Keratinocyte (primary cell): ENCODE data around the gene MAP4K3. TPM values are rescaled to one million over a fixed set of nuclear protein-coding genes. Genes with fewer than 3 reads are reported as not detected.

Experiments
- DNase-seq: peaks from one replicate; pipeline ENCODE4 v3.0.0-alpha.2; 2011; ENCODE audit warnings: low read depth, missing footprints, low spot score
- FAIRE-seq: peaks from 2 replicates; lab custom pipeline; 2011; peaks lifted over from hg19 to GRCh38; lab: Jason Lieb, UNC
- H2AFZ ChIP-seq: 2 replicates; pipeline ENCODE4 v1.6.0; 2012; ENCODE audit warnings: low read length, control low read depth, inconsistent platforms; ENCODE audit not compliant: control insufficient read depth
- H3K27ac ChIP-seq: 2 replicates; pipeline ENCODE4 v1.5.1; 2011; ENCODE audit warnings: low read length; ENCODE audit not compliant: control insufficient read depth, insufficient read depth
- H3K27me3 ChIP-seq: 3 replicates; pipeline ENCODE4 v1.6.0; 2011; ENCODE audit warnings: low read length; ENCODE audit not compliant: control insufficient read depth, insufficient read depth; ENCODE audit errors: extremely low read depth
- H3K36me3 ChIP-seq, 2 experiments: 2 replicates in 1 of 2; 3 replicates in 1 of 2; pipeline ENCODE4 v1.5.1; 2011; ENCODE audit warnings: low read length in 2 of 2, mild to moderate bottlenecking in 1 of 2; ENCODE audit not compliant: control insufficient read depth in 2 of 2, insufficient read depth in 2 of 2; ENCODE audit errors: extremely low read depth in 1 of 2
- H3K4me1 ChIP-seq: 3 replicates; pipeline ENCODE4 v1.5.1; 2011; ENCODE audit warnings: low read length; ENCODE audit not compliant: control insufficient read depth, insufficient read depth; ENCODE audit errors: extremely low read depth
- H3K4me2 ChIP-seq: 3 replicates; pipeline ENCODE4 v1.6.0; 2011; ENCODE audit warnings: low read depth, low read length; ENCODE audit not compliant: control insufficient read depth, insufficient read depth; ENCODE audit errors: extremely low read depth
- H3K4me3 ChIP-seq, 3 experiments: fragments of 200-600 bp in 1 of 3; sonication (generic) in 1 of 3; 2 replicates in 2 of 3; 3 replicates in 1 of 3; pipeline ENCODE4 v1.5.1; 2011 to 2016; ENCODE audit warnings: low read length in 3 of 3, mild to moderate bottlenecking in 3 of 3, control low read depth in 2 of 3, inconsistent platforms in 1 of 3, low read depth in 1 of 3, mixed read lengths in 1 of 3, mixed run types in 1 of 3, moderate library complexity in 1 of 3; ENCODE audit not compliant: control insufficient read depth in 2 of 3, insufficient read depth in 2 of 3; ENCODE audit errors: extremely low read depth in 1 of 3
- H3K79me2 ChIP-seq: 2 replicates; pipeline ENCODE4 v1.6.0; 2012; ENCODE audit warnings: low read length; ENCODE audit not compliant: control insufficient read depth, insufficient read depth
- H3K9ac ChIP-seq: 3 replicates; pipeline ENCODE4 v1.6.0; 2011; ENCODE audit warnings: low read length; ENCODE audit not compliant: control insufficient read depth, insufficient read depth; ENCODE audit errors: extremely low read depth
- H3K9me1 ChIP-seq: 3 replicates; pipeline ENCODE4 v1.6.0; 2011; ENCODE audit warnings: low read length; ENCODE audit not compliant: control insufficient read depth, insufficient read depth; ENCODE audit errors: extremely low read depth
- H3K9me3 ChIP-seq: 2 replicates; pipeline ENCODE4 v1.5.1; 2012; ENCODE audit warnings: low read depth, low read length; ENCODE audit not compliant: control insufficient read depth
- H4K20me1 ChIP-seq: 3 replicates; pipeline ENCODE4 v1.6.0; 2011; ENCODE audit warnings: low read length; ENCODE audit not compliant: control insufficient read depth, insufficient read depth; ENCODE audit errors: extremely low read depth
- CTCF ChIP-seq, 3 experiments: IDR thresholded peaks in 1 of 3; conservative IDR thresholded peaks in 1 of 3; optimal IDR thresholded peaks in 1 of 3; 2 replicates in 2 of 3; 3 replicates in 1 of 3; pipeline versions ENCODE3 to v1.5.1; 2011; ENCODE audit warnings: low read length in 3 of 3, mild to moderate bottlenecking in 3 of 3, moderate library complexity in 2 of 3, control low read depth in 1 of 3, inconsistent platforms in 1 of 3; ENCODE audit not compliant: insufficient read depth in 2 of 3; ENCODE audit errors: extremely low read depth in 1 of 3
- EZH2 ChIP-seq: IDR thresholded peaks from one replicate; pipeline ENCODE4 v1.6.1; 2012; ENCODE audit warnings: inconsistent platforms, mild to moderate bottlenecking, low read length, moderate library complexity
- dilution Hi-C: fragments of 300-500 bp; cut with MboI; formaldehyde crosslinking; loops from one replicate; pipeline ENCODE4 v1.7.0; 2020; ENCODE audit warnings: low sequenced_read_pairs; ENCODE audit not compliant: extremely low pct_ligation_motif_present
- polyA plus RNA-seq, 5 experiments: library from polyadenylated mRNA; depleted of rRNA in 3 of 5; stranded (reverse) in 3 of 5; stranded (forward) in 1 of 5; unstranded in 1 of 5; fragments of >200 nt; gene quantifications; 1 replicate in 1 of 5; 2 replicates in 3 of 5; 3 replicates in 1 of 5; pipeline versions ENCODE4 v1.2.1 to v1.2.3, GENCODE V29; 2011 to 2012; ENCODE audit warnings: missing spikeins in 2 of 5, low read depth in 1 of 5, low replicate concordance in 1 of 5

MAP4K3 gene
- polyA plus RNA-seq, 1 donor (not counting 4 experiments of a cell fraction or from before 2014, with no cell fraction given): 19.4 TPM

- DNase-seq: no peak
- H3K4me2 ChIP-seq: no peak overlapping the region
- no peaks in the 10 kb centered on the region for H3K79me2 ChIP-seq
- no peaks in the 10 kb centered on the region for H4K20me1 ChIP-seq
- no peaks in the 10 kb centered on the region for H3K9me1 ChIP-seq
- H3K9me3 ChIP-seq: no peaks in the 10 kb centered on the region
- H2AFZ ChIP-seq: no peak overlapping the region
- FAIRE-seq: no peak
- no peaks in the 10 kb centered on the region for H3K27me3 ChIP-seq
- no peak overlapping the region for H3K9ac ChIP-seq
- no peak overlapping the region for H3K27ac ChIP-seq
- no peaks in the 10 kb centered on the region for H3K4me1 ChIP-seq
- no peak for TF ChIP-seq EZH2
- no peak for TF ChIP-seq CTCF (optimal IDR thresholded peaks at IDR 0.05 in 1 of 3, IDR thresholded peaks at IDR 0.05 in 1 of 3, conservative IDR thresholded peaks at IDR 0.05 in 1 of 3; ENCODE audit: extremely low read depth in 1 of 3, insufficient read depth in 2 of 3, low read length in 3 of 3)
- peaks cover 0 to 2% of the 10 kb centered on the region in 2 experiments for H3K36me3 ChIP-seq
- no peak overlapping the region for H3K4me3 ChIP-seq
- dilution Hi-C loops: no loop called here
These were observed 102.1 kb downstream of the MAP4K3 start for GRCh38 chr2:39334978-39335377.

GRCh38 chr2:39334529-39334928 lies 102.6 kb downstream of the MAP4K3 start:
- no peaks in the 10 kb centered on the region for H3K9me1 ChIP-seq
- H3K36me3 ChIP-seq: peaks cover 0 to 2% of the 10 kb centered on the region in 2 experiments
- no peak for DNase-seq
- H3K9ac ChIP-seq: no peak overlapping the region
- no peak overlapping the region for H3K27ac ChIP-seq
- no peaks in the 10 kb centered on the region for H3K27me3 ChIP-seq
- H3K4me3 ChIP-seq: no peak overlapping the region
- H2AFZ ChIP-seq: no peak overlapping the region
- H4K20me1 ChIP-seq: no peaks in the 10 kb centered on the region
- no peak overlapping the region for H3K4me2 ChIP-seq
- H3K9me3 ChIP-seq: no peaks in the 10 kb centered on the region
- dilution Hi-C loops: no loop called here
- no peaks in the 10 kb centered on the region for H3K79me2 ChIP-seq
- TF ChIP-seq CTCF (optimal IDR thresholded peaks at IDR 0.05 in 1 of 3, IDR thresholded peaks at IDR 0.05 in 1 of 3, conservative IDR thresholded peaks at IDR 0.05 in 1 of 3; ENCODE audit: extremely low read depth in 1 of 3, insufficient read depth in 2 of 3, low read length in 3 of 3) (no peak), EZH2 (no peak)
- no peaks in the 10 kb centered on the region for H3K4me1 ChIP-seq
- no peak for FAIRE-seq
